ENCODE results near the gene GLB1L.

GLB1L gene

GRCh38 chr2:219199470-219200211, 45.6 kb downstream of the GLB1L start:
- Mint-ChIP-seq H3K36me3 (ENCODE audit: low read depth) (peaks cover 5% of the 10 kb centered on the region), H3K27me3 (ENCODE audit: low read depth, poor library complexity) (peaks cover 8% of the 10 kb centered on the region), H3K9me3 (peaks cover 28% of the 10 kb centered on the region), H3K27ac (peak overlapping the region; percentile 20), H3K4me1 (peaks cover 17% of the 10 kb centered on the region), H3K4me3 (no peak overlapping the region)
- no peak for TF ChIP-seq CTCF (IDR thresholded peaks at IDR 0.05)
- DNase-seq, result no peak

- Mint-ChIP-seq H3K4me1 (peaks cover 17% of the 10 kb centered on the region), H3K4me3 (no peak overlapping the region), H3K27me3 (ENCODE audit: low read depth, poor library complexity) (peaks cover 8% of the 10 kb centered on the region), H3K27ac (peak overlapping the region; percentile 20), H3K9me3 (peaks cover 25% of the 10 kb centered on the region), H3K36me3 (ENCODE audit: low read depth) (peaks cover 5% of the 10 kb centered on the region)
- no peak for TF ChIP-seq CTCF (IDR thresholded peaks at IDR 0.05)
- no peak for DNase-seq
Measured at GRCh38 chr2:219198974-219199373, 46.3 kb downstream of the GLB1L start.

- peaks cover 5% of the 10 kb centered on the region for H3K36me3 Mint-ChIP-seq (ENCODE audit: low read depth)
- H3K4me1 Mint-ChIP-seq, result peaks cover 17% of the 10 kb centered on the region
- H3K27ac Mint-ChIP-seq, result no peak overlapping the region
- peaks cover 13% of the 10 kb centered on the region for H3K9me3 Mint-ChIP-seq
- no peak for TF ChIP-seq CTCF (IDR thresholded peaks at IDR 0.05)
- peaks cover 8% of the 10 kb centered on the region for H3K27me3 Mint-ChIP-seq (ENCODE audit: low read depth, poor library complexity)
- H3K4me3 Mint-ChIP-seq, result no peak overlapping the region
- DNase-seq, result no peak
Measured at GRCh38 chr2:219197388-219197787, 47.9 kb downstream of the GLB1L start.

GRCh38 chr2:219186754-219187456, 58.3 kb downstream of the GLB1L start:
- peaks cover 21% of the 10 kb centered on the region for H3K36me3 Mint-ChIP-seq (ENCODE audit: low read depth)
- no peak for TF ChIP-seq CTCF (IDR thresholded peaks at IDR 0.05)
- H3K27ac Mint-ChIP-seq, result peak overlapping the region; percentile 21
- DNase-seq, result no peak
- no peak overlapping the region for H3K4me3 Mint-ChIP-seq
- no peaks in the 10 kb centered on the region for H3K4me1 Mint-ChIP-seq
- H3K27me3 Mint-ChIP-seq (ENCODE audit: low read depth, poor library complexity), result peaks cover 8% of the 10 kb centered on the region
- no peaks in the 10 kb centered on the region for H3K9me3 Mint-ChIP-seq

Measured in nephron progenitor cell (in vitro differentiated cells).